NCI-H524 (cell line): ENCODE data around the gene IDH3B.

ENCODE experiments used
- DNase-seq, 2 experiments: peaks; one replicate each; lab custom pipeline; 2025; lab: John Stamatoyannopoulos, UW

Gene IDH3B

DNA sequence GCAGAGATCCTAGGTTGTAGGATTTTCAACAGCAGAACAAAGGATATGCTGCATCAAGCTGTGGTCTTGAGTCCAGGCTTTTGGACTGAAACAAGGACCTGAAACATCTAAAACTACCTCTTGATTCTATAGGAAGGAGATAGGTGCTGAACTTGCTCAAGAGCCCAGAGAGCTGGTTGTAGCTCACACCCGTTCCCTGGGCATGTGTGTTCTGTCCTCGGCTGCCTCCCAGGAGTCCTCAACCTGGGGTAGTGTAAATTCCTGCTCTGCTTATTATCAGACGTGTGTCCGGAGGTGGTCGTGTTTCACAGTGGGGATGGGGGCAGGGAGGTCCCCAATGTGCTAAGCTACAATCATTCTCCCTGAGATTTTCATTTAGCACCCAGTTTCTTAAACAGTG, 6.8 kb downstream of the IDH3B start:
- DNase-seq: no peak

DNA sequence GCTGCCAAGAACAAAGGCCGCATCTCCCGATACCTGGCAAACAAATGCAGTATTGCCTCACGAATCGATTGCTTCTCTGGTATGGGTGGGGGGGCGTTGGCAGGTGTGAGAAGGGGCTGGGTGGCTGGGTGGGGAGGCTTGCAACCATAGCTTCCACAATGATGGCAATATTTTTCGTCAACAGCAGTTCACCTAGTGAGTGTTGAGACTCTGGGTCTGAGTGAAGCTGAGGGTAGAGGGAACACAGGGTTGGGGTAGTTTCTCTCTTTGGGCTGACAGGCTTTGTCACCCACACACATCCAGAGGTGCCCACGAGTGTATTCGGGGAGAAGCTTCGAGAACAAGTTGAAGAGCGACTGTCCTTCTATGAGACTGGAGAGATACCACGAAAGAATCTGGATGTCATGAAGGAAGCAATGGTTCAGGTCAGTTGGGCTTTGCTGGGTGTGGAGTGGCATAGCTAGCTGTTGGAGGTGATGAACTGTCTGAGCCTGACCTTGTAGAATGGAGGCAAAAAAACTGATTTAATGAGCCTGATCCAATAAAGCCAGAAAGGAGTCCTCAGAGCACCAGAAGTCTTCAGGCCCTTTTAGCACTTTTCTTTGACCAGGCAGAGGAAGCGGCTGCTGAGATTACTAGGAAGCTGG, 7.4 kb downstream of the IDH3B start:
- no peak for DNase-seq

DNA sequence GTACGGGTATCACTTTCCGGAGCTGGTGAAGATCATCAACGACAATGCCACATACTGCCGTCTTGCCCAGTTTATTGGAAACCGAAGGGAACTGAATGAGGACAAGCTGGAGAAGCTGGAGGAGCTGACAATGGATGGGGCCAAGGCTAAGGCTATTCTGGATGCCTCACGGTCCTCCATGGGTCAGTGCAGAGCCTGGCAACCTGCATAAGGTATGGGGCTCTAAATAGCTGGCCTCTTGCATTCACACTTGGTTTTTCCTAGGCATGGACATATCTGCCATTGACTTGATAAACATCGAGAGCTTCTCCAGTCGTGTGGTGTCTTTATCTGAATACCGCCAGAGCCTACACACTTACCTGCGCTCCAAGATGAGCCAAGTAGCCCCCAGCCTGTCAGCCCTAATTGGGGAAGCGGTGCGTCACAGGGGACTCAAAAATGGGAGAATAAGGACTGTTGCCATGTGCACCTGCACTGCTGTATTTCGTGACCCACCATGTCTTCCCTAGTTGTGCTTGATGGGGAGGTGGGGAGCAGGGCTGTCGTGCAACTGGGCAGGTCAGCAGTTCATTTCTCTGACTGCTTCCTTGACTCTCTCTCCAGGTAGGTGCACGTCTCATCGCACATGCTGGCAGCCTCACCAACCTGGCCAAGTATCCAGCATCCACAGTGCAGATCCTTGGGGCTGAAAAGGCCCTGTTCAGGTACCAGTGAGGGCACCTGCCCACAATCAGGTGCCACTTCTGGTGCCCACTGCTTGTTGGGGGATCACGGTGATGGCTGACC, 8.5 kb downstream of the IDH3B start:
- no peak for DNase-seq

DNA sequence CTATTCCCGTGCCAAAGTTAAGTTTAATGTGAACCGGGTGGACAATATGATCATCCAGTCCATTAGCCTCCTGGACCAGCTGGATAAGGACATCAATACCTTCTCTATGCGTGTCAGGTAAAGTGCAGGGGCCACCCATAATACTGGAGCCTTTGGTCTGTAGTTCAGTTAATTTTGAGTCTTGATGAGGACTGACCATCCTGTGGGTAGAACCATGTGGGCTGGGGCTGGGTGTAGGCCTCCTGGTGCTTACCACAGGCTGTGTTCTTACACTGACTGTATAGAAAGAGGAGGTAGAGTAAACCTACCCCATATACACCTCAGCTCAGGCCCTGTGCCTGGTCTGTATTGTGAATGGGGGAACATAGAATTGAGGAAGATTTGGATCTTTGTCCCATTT, 9.2 kb downstream of the IDH3B start:
- DNase-seq: no peak

DNA sequence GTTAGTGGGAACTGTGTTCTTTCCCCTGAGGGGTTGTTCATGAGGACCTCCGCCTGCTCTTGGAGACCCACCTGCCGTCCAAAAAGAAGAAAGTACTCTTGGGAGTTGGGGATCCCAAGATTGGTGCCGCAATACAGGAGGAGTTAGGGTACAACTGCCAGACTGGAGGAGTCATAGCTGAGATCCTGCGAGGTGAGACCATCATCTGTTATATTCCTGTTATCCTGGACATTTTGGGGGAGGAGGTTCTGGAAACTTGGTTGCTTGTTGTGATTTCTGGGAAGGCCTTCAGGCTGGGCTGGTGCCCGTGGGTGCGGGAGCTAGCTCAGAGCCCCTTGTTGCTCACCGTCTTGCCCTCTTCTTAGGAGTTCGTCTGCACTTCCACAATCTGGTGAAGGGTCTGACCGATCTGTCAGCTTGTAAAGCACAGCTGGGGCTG, 9.6 kb downstream of the IDH3B start:
- DNase-seq: no peak

DNA sequence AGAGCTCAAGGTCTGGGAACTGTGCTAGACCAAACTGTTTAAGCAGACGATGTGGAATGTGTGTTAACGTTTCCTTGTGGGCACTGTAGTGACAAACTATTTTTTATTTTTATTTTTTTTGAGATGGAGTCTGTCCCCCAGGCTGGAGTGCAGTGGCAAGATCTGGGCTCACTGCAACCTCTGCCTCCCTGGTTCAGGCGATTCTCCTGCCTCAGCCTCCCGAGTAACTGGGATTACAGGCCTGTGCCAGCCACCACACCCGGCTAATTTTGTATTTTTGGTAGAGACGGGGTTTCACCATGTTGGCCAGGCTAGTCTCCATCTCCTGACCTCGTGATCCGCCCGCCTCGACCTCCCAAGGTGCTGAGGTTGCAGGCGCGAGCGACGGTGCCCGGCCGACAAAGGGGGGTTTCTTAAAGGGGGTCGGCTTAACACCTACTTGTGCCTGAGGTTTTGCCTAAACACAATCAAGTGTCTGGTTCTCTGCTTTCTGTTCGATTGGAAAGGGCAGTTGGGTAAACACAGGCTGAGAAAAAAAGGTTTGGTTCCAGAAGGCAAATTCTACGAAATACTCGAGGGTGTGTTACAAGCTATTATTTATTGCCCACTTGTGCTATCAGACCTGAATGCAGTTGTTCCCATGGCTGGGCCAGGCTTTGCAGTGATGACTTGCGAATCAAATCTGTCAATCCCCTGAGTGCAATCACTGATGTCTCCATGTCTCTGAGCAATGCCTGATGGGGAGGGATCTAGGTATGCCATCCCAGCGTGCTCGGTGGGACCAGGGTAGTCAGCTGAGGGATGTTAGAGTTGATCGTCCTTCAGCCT, 10.2 kb downstream of the IDH3B start:
- no peak for DNase-seq

DNA sequence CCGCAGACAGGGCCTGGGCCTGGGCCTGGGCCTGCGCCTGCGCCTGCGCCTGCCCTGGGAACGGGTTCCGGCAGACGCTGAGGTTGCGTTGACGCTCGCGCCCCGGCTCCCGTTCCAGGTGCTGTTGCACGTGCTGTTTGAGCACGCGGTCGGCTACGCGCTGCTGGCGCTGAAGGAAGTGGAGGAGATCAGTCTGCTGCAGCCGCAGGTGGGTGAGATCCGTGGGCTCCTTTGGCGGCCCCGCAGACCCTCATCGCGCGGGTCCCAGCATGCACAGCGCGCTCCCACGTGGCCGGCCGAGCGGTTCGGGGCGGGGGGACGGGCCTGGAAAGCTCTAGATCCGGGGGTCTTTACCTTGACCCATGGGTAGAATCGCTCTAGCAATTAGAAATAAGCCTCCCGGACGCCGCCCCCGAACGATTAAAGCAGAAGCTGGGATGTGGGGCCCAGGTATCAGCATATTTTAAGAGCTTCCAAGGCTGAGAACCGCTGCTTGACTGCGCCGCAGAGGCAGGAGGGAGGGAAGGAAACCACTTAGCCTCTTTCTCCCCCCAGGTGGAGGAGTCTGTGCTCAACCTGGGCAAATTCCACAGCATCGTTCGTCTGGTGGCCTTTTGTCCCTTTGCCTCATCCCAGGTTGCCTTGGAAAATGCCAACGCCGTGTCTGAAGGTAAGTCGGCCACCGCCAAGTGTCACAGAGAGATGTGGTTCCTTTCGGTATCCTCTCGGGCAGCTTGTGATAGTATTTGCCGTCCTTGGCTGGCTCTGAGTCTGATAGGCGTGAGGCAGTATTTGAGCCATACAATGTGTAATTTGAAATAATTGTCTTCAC, 11.1 kb downstream of the IDH3B start:
- DNase-seq: peak; percentile 23 to 56

DNA sequence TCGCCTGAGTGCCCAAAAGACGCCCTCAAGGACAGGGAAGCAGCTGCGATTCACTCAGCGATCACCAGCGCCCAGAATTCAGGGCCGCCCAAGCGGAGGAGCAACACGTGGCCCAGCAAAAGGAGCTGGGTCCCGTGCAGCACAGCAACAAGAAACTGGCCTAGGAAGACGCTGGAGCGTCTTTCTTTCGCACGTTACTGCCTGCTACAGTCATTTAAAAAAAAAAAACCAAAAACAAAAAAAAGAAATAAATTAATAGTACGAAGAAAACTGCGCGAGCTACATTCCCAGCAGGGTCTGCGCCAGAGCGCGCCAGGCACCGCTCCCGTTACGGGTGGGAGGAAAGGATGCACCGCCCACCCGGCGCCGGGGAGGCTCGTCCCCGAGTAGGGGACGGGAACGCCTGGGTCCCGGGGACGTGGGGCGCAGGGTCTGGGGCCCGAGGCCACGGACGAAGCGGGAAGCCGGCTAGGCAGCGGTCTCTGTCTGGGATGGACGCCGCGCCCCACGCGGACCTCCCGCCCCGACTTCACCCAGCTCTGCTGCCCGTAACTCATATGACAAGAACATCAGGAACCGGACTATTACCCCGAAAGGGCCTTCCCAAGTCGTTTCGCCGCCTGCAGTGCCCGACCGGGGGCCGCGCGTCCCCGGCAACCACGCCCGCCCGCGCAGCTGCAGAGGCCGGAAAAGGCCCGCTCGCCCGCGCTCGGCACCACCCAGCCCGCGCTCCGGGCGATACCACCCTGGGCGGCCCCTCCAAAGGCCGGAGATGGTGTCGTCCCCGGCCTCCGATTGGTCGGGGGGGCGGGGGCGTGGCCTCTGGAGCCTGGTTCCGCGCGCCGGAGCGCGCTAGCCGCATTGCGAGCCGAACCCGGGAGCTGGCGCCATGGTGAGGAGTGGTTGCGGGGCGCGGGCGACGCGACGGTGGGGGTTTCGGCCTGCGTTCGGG, 12.0 kb downstream of the IDH3B start, which contains the start of gene NOP56:
Gene NOP56, plus strand, starts transcription at position 861 of the 952 bp plus-strand sequence. Its CDS starts 29 bp downstream, at position 890.
- DNase-seq: peak; percentile 83 to 90

DNA sequence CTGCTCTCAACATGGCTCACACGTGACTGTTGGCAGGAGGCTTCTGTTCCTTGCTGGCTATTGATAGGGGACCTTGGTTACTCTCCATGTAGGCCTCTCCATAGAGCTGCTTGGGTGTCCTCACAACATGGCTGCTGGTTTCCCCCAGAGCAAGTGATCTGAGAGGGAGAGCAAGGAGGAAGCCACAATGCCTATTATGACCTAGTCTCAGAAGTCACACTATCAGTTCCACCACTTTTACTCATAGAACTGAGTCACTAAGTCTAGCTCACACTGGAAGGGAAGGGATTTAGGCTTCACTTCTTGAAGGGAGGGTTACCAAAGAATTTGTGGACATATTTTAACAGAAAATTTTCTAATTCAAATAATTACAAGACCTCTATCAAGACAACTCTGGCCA, 20.3 kb downstream of the IDH3B start:
- DNase-seq: no peak

DNA sequence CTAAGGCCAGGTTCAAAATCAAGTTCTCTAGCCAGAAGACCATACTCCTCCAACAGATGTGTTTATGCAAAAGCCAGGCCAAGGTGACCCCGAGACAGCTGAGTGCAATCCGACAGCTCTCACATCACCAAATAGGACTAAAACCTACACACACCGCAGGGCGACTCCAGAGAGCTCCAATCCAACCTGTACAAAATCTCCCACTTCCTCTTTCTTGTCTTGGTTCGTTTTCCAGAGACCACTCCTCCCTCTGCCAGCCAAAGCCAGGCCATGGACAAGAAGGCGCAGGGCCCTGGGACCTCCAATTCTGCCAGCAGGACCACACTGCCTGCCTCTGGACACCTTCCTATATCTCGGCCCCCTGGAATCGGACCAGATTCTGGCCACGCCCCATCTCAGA, 23.1 kb downstream of the IDH3B start:
- no peak for DNase-seq

DNA sequence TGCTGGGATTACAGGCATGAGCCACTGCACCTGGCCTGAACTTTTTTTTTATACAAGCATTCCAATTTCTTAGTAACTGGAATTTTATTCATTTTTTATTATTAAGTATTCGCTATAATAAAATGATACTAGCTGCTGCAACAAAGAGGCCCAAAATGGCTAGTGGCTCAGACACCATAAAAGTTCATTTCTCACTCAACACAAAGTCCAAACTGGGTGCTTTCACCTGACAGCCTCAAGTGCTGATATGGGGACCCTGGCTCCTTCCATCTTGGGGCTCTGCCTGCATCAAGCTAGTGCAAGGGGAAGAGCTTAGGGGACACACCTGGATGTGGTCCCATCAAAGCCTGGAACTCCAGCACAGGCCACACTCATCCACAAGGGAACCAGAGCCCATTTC, 23.8 kb downstream of the IDH3B start:
- DNase-seq: no peak

DNA sequence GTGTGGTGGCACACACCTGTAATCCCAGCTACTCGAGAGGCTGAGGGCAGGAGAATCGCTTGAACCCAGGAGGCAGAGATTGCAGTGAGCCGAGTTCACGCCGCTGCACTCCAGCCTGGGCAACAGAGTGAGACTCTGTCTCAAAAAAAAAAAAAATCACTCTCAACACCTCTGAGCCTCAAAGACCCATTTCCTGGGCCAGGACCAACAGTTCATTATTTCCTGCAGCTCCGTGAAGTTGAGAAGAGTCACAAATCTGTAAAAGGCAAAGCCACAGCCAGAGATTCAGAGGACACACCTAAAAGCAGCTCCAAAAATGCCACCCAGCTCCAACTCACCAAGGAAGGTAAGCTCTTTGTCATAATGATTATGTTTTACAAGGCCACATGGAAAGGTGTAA, 26.8 kb downstream of the IDH3B start:
- DNase-seq: no peak

DNA sequence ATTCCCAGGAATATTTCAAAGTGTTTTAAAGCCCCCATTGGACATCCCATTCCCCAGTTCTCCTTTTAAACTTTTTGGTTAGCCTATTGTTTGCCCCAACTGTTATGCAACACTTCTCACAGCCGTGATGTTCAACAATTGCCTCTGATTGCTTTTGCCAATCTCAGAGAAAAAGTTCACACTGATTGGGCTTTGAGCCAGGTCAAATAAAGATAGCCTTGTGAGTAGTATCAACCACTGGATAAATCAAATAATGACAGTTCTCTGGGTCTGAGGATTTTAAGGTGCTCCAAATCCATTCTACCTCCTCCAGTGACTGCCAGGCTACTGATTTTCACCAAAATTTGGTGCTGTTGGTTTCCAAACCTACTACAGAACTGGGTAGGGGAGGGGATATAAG, 30.6 kb downstream of the IDH3B start:
- DNase-seq: no peak

DNA sequence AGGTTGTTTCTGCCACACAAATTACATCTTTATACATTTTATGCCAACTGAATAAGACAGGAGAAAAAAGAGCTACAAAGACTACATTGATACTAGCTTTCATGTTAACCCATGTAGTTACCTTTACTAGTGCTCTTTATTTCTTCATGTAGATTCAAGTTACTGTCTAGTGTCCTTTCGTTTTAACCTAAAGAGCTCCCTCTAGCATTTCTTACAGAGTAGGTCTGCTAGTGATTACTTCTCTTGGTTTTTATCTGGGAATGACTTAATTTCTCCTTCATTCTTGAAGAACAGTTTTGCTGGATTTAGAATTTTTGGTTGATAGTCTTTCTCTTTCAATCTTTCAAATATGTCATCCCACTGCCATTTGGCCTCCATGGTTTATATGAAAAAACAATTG, 32.8 kb downstream of the IDH3B start:
- DNase-seq: peak in 1 of 2 experiments; percentile 49

DNA sequence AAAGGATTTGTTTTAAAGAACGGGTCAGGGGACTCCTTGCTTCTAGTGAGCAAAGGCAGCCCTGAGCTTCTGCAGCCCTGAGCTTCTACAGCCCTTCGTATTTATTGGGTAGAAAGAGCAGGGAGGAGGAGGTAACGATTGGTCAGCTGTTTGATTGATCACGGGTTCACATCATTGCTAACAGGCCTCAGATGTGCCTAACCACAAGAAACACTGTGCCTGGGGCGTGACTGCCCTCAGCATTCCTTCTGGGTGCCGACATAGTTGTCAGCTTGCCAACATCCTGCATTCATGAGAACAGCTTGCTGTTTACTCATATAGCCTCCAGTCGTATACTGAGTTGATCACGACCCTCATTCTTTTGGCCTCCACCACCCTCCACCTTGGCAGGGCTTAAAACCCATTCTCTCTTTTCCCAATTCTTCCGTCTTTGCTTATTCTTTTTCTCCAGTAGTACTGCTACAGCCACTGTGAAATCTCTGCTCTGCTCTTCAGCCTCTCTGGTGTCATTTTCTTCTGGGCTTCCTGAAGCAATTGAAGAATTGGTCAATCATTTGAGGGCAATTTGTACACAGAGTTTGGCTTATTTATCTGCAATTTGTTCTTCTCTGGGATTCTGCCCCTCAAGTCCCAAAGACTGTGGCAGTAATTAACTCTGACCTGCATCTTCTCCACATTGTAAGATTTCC, 37.0 kb downstream of the IDH3B start:
- no peak for DNase-seq

DNA sequence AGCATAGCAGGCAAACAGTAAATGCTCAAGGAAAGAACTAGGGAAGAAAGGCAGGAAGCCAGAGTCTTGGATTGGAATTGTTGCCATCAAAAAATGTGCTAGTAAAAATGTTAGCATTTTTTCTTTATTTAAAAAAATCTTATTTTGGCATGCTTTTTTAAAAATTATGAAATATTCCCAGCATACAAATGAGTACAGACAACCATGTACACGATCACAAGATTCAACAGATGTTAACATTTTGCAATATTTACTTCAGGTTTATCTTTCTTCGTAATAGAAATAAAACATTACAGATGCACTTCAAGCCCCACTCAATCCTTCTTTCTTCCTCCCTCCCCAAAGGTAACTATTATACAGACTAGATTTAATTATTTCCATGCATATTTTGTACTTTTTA, 39.0 kb downstream of the IDH3B start:
- DNase-seq: no peak

DNA sequence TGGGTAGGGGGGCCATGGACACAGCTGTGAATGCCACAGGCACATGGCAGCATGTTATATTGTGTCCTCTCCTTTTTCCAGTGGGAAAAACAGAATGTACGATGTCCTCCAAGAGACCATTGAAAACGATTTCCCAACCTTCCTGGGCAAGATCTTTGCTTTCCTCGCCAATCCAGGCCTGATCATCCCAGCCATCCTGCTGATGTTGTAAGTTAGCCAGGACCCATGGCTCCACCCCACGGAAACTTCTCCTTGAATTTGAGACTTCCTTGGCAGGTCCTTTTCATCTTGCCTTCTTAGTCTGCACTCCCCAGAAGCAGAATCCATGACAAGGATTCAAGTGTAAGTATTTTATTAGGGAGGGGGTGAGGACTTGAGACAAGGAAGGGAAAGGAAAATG, 39.8 kb downstream of the IDH3B start:
- DNase-seq: no peak

DNA sequence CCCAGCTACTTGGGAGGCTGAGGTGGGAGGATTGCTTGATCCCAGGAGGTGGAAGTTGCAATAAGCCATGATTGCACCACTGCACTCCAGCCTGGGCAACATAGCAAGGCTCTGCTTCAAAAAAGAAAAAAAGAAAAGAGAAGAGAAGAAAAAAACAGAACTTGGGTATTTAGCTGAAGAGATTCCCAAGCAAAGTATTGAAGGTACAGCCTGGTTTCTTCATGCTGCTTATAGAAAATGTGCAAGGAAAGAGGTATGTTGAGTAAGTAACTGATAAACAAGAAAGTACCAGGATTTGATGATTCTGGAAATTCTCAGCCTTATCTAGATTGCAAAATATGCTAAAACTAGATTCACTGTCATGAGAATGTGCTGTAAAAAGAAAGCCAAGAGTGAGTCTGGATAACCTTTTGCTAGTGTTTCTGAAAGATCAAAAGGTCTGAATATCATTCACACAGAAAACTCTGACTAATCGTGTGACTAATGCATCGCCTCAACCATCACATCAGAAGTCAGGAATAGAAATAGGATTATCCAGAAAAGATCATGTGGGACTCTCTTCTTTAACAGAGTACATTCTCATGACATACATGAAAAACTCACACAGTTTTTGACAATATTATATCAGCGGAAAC, 43.9 kb downstream of the IDH3B start:
- DNase-seq: no peak

DNA sequence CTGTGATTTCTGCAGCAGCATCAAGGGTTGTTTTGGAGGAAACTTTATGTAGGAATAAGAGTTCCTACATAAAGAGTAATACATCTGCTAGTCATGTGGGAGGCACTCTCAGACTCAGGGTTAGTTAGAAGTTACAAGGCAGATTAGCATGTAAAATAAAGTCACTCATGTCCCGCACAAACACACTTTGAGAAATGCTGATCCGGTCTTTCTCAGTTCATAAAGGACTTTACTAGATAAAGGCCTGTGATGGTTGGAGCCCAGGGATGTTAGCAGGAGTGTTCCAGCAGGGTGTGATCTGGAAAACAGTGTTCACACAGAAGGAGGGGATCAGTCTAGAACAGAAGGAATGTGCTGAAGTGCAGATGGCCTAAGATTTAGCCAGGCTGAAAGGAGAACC, 44.7 kb downstream of the IDH3B start:
- DNase-seq: no peak

DNA sequence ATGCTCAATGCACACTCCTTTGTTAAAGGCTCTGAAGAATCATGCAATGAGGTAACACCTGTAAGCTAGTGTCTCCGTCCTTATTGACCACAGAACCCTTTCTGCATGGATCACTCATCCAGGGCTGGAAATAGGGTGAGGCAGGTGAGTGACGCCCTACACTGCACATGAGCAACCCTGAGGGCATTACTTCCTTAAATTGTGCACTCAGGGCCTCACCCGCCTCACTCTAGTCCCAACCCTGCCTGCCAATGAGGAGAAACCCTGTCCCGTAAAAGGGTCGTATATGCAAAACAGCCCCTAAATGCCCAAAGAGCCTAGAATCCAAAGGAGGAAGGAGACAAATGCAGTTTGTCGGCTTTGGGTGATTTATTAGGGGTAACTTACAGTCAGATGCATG, 45.2 kb downstream of the IDH3B start:
- no peak for DNase-seq
